Spleen (tissue), 11 donors: Measurements from ENCODE around the gene ATP6V1B1. TPM values are rescaled to one million over a fixed set of nuclear protein-coding genes. Genes with fewer than 3 reads are reported as not detected.

Experiments used
- DNase-seq: peaks from one replicate; pipeline ENCODE4 v3.0.0-alpha.2; 2020
- H3K27ac ChIP-seq, 8 donors: fragments of 200-600 bp; sonication (generic) in 7 of 8; 1 replicate in 4 of 8; 2 replicates in 4 of 8; pipeline versions ENCODE4 v1.5.0 to v1.8.0; 2016 to 2021; ENCODE audit warnings: inconsistent platforms in 4 of 8, mild to moderate bottlenecking in 4 of 8, moderate library complexity in 1 of 8
- H3K27me3 ChIP-seq, 7 donors: fragments of 200-600 bp; sonication (generic) in 6 of 7; replicated peaks in 1 of 7; 1 replicate in 4 of 7; 2 replicates in 3 of 7; pipeline versions ENCODE4 v1.5.0 to v1.8.0; 2016 to 2021; ENCODE audit warnings: inconsistent platforms in 3 of 7, mild to moderate bottlenecking in 1 of 7
- H3K36me3 ChIP-seq, 6 donors: fragments of 200-600 bp; sonication (generic) in 5 of 6; 1 replicate in 4 of 6; 2 replicates in 2 of 6; pipeline versions ENCODE4 v1.5.0 to v1.8.0; 2016 to 2021; ENCODE audit warnings: inconsistent platforms in 2 of 6
- H3K4me1 ChIP-seq, 6 donors: fragments of 200-600 bp; sonication (generic) in 5 of 6; 1 replicate in 3 of 6; 2 replicates in 3 of 6; pipeline versions ENCODE4 v1.5.0 to v1.8.0; 2016 to 2021; ENCODE audit warnings: inconsistent platforms in 3 of 6
- H3K4me3 ChIP-seq, 8 donors: fragments of 200-600 bp; sonication (generic) in 7 of 8; 1 replicate in 4 of 8; 2 replicates in 4 of 8; pipeline versions ENCODE4 v1.5.0 to v1.8.0; 2016 to 2021; ENCODE audit warnings: inconsistent platforms in 4 of 8, mild to moderate bottlenecking in 4 of 8, moderate library complexity in 2 of 8
- H3K9me3 ChIP-seq, 8 donors: fragments of 200-600 bp; sonication (generic) in 7 of 8; 1 replicate in 4 of 8; 2 replicates in 4 of 8; pipeline versions ENCODE4 v1.5.0 to v1.8.0; 2016 to 2021; ENCODE audit warnings: inconsistent platforms in 4 of 8
- CTCF ChIP-seq, 11 experiments: fragments of 200-600 bp in 7 of 11; fragments of 450-650 bp in 4 of 11; sonication (generic) in 4 of 11; IDR thresholded peaks in 8 of 11; conservative IDR thresholded peaks in 3 of 11; 1 replicate in 7 of 11; 2 replicates in 4 of 11; pipeline versions ENCODE4 v1.4.0 to v1.8.0; 2016 to 2021; ENCODE audit warnings: antibody characterized with exemption in 11 of 11, inconsistent platforms in 4 of 11, mild to moderate bottlenecking in 1 of 11
- POLR2A ChIP-seq, 3 donors: fragments of 450-650 bp; IDR thresholded peaks; one replicate each; pipeline ENCODE4 v1.5.1; 2017; ENCODE audit warnings: antibody characterized with exemption in 3 of 3, mild to moderate bottlenecking in 1 of 3
- POLR2AphosphoS5 ChIP-seq, 3 donors: sonication (generic); formaldehyde crosslinking; IDR thresholded peaks; one replicate each; pipeline ENCODE4 v1.5.1; 2017; ENCODE audit warnings: antibody characterized with exemption in 3 of 3
- WGBS, 5 donors: extraction: QIAGEN DNeasy Blood & Tissue Kit in 3 of 5; methylation state at CpG; one replicate each; pipeline versions ENCODE4 v1.1.5 to v1.1.7; 2013 to 2018; 5-methylcytosine and 5-hydroxymethylcytosine counted together
- intact Hi-C: fragments of 100-400 bp; cut with DNase I; formaldehyde crosslinking; loops from one replicate; pipeline ENCODE4 v1.15.0; 2023; ENCODE audit warnings: low total_unique reads
- polyA plus RNA-seq, 3 donors: library from polyadenylated mRNA; stranded (reverse); fragments of 200-250 nt; gene quantifications; one replicate each; pipeline ENCODE4 v1.2.1, GENCODE V29; 2013
- total RNA-seq, 7 donors: library from RNA; depleted of rRNA in 3 of 7; stranded (reverse); fragments of >200 nt in 3 of 7; fragmentation: NEBNext Ultra II Directional in 4 of 7; extraction: Animal tissue kit (Norgen Biotek cat#: 25700) in 4 of 7; gene quantifications; one replicate each; pipeline versions ENCODE4 v1.1.0 to v1.2.1, GENCODE V29; 2016 to 2021
- donor health status: healthy with polysubstance abuse.
- donor health status: DM: no; HTN: no; CAD: no; lungs with moderate emphysema.
- donor health status: DM: no; HTN: no; CAD: no.
- donor health status: Bipolar disorder and iron deficiency.
- donor health status: healthy.
- donor health status: DM: no; HTN: no; CAD: no.
- donor health status: DM: yes; HTN: yes; CAD: no.

The ATP6V1B1 gene
- total and polyA plus RNA-seq, 10 donors: 0.06 to 0.11 TPM; not detected in 8

- 64 to 71% (median 71%) methylated on average over 18 of the region's 18 CpGs for WGBS, 5 donors
- intact Hi-C loops: no loop called here
These were observed 27.5 kb downstream of the ATP6V1B1 start for GRCh38 chr2:70962885-70963878.

DNA sequence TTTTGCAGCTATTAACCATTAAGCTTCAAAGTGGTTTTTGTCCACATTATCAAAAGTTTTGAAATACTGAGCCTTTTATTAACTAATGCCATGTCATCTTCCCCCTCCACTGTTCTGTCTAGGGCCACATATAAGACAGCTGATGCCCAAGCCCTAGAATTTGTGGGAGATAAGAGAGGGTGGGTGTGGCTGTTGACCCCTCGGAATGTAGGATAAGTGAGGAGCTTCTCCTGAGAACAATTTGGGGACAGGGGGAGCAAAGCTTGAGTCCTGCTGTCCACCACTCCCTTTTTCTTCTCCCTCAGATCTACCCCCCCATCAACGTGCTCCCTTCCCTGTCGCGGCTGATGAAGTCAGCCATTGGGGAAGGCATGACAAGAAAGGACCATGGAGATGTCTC is 28.4 kb downstream of the ATP6V1B1 start:
- WGBS, 5 donors: 58 to 72% (median 65%) methylated on average over 4 of the region's 4 CpGs
- Histone ChIP-seq H3K4me1 (peaks cover 0 to 13% (median 10%) of the 10 kb centered on the region in 6 donors), H3K4me3 (no peak overlapping the region), H3K9me3 (no peaks in the 10 kb centered on the region), H3K27ac (no peak overlapping the region), H3K27me3 (peaks cover 0 to 74% (median 18%) of the 10 kb centered on the region in 7 donors), H3K36me3 (no peaks in the 10 kb centered on the region)
- no peak for TF ChIP-seq POLR2AphosphoS5 (IDR thresholded peaks at IDR 0.05)
- TF ChIP-seq CTCF (IDR thresholded peaks at IDR 0.05 in 8 of 11, conservative IDR thresholded peaks at IDR 0.05 in 3 of 11): no peak
- TF ChIP-seq POLR2A (IDR thresholded peaks at IDR 0.05): no peak
- intact Hi-C loops: no loop called here
- no peak for DNase-seq

More at GRCh38 chr2:70962885-70963878, 27.5 kb downstream of the ATP6V1B1 start:
- Histone ChIP-seq H3K27me3 (peaks cover 0 to 78% (median 18%) of the 10 kb centered on the region in 7 donors), H3K4me3 (no peak overlapping the region), H3K4me1 (peaks cover 0 to 13% (median 10%) of the 10 kb centered on the region in 6 donors), H3K27ac (no peak overlapping the region), H3K9me3 (no peaks in the 10 kb centered on the region), H3K36me3 (no peaks in the 10 kb centered on the region)
- peak; percentile 72 for DNase-seq
- no peak for TF ChIP-seq POLR2AphosphoS5 (IDR thresholded peaks at IDR 0.05)
- TF ChIP-seq POLR2A (IDR thresholded peaks at IDR 0.05): no peak
- TF ChIP-seq CTCF (IDR thresholded peaks at IDR 0.05 in 8 of 11, conservative IDR thresholded peaks at IDR 0.05 in 3 of 11): no peak

DNA sequence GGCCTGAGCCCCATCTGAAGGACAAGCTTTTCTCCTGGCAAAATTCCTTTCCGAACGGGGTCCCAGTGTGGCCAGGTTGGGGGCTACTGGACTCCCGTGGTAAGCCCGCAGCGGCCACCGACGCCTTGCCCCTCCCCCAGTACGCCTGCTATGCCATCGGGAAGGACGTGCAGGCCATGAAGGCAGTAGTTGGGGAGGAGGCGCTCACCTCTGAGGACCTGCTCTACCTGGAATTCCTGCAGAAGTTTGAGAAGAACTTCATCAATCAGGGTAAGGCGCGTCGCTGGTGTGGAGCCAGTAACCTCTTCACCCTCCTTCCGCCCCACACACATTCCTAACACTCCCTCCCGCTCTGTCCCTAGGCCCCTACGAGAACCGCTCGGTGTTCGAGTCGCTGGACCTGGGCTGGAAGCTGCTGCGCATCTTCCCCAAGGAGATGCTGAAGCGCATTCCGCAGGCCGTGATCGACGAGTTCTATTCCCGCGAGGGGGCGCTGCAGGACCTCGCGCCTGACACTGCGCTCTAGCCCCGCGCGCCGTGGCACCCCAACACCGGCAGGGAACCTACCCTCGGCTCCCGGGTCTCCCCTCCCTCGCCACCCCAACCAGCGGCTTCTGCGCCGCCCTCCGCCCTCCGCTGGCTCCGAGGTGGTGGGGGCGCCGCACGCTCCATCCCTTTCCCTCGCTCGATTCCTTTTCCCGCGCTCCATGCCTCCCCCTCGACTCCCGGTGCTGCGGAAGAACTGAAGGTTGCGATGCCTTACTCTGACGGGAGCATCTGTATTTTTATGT is 29.1 kb downstream of the ATP6V1B1 start:
- peaks cover 0 to 75% (median 18%) of the 10 kb centered on the region in 7 donors for H3K27me3 ChIP-seq
- intact Hi-C loops: no loop called here

More for the DNA sequence above, 29.1 kb downstream of the ATP6V1B1 start:
- WGBS, 5 donors: 4 to 5% (median 5%) methylated on average over 59 of the region's 59 CpGs
- Histone ChIP-seq H3K9me3 (no peaks in the 10 kb centered on the region), H3K27ac (no peak overlapping the region), H3K4me3 (peak overlapping the region; percentile 37 to 70 (median 47)), H3K4me1 (peaks cover 0 to 13% (median 10%) of the 10 kb centered on the region in 6 donors), H3K36me3 (no peaks in the 10 kb centered on the region)
- peak; percentile 93 for DNase-seq
- peak; percentile 56 to 88 (median 81) for TF ChIP-seq CTCF (IDR thresholded peaks at IDR 0.05 in 8 of 11, conservative IDR thresholded peaks at IDR 0.05 in 3 of 11)
- peak; percentile 32 to 57 (median 54) for TF ChIP-seq POLR2AphosphoS5 (IDR thresholded peaks at IDR 0.05)
- TF ChIP-seq POLR2A (IDR thresholded peaks at IDR 0.05): no peak
